Stimulated activated CD4-positive, alpha-beta T cell treated with anti-CD3 and anti-CD28 coated beads, TNF-alpha, amount 100 ng/mL, for 24 hours (primary cell): ENCODE measurements around the gene TNFRSF12A.
A peak's percentile ranks its signal among the peaks of the same experiment; 100 is the strongest.

Source experiments
- DNase-seq, 3 experiments: peaks; one replicate each; pipeline ENCODE4 v3.0.0-alpha.2; 2020; ENCODE audit warnings: low read depth in 3 of 3

Gene TNFRSF12A, protein sequence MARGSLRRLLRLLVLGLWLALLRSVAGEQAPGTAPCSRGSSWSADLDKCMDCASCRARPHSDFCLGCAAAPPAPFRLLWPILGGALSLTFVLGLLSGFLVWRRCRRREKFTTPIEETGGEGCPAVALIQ

DNA sequence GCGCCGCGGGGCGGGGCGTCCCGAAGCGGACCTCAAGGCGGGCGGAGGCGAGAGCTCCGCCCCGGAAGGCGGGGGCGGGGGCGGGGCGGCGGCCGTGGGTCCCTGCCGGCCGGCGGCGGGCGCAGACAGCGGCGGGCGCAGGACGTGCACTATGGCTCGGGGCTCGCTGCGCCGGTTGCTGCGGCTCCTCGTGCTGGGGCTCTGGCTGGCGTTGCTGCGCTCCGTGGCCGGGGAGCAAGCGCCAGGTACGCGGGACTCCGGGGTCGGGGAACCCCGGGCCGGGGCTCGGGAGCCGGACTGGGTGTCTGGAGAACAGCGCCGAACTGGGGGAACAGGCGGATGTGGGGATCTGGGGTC is at the start of gene TNFRSF12A:
TNFRSF12A (plus strand) TSS at position 122 of the 357 bp plus-strand sequence; CDS start at position 152, 30 bp downstream.
- peak in 1 of 3 experiments; percentile 71 for DNase-seq

DNA sequence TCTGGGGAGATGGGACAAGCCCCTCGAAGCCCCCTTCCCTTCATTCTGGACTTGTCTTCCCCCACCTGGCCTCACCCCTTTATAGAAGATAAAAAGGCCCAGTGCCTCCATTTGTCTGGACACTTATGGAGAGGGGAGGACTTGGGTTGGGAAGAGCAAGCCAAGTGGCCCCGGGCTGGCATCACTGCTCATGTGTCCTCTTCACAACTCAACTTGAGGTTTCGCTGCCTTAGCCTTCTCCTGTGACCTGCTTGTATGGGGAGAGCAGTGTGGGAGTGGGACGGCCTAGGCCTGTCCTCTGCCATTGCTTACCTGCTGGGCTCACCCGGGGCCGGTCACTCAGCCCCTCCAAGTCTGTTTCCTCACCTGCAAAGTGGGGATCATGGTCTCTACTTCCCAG is 49.6 kb upstream of the TNFRSF12A start:
- DNase-seq: no peak

DNA sequence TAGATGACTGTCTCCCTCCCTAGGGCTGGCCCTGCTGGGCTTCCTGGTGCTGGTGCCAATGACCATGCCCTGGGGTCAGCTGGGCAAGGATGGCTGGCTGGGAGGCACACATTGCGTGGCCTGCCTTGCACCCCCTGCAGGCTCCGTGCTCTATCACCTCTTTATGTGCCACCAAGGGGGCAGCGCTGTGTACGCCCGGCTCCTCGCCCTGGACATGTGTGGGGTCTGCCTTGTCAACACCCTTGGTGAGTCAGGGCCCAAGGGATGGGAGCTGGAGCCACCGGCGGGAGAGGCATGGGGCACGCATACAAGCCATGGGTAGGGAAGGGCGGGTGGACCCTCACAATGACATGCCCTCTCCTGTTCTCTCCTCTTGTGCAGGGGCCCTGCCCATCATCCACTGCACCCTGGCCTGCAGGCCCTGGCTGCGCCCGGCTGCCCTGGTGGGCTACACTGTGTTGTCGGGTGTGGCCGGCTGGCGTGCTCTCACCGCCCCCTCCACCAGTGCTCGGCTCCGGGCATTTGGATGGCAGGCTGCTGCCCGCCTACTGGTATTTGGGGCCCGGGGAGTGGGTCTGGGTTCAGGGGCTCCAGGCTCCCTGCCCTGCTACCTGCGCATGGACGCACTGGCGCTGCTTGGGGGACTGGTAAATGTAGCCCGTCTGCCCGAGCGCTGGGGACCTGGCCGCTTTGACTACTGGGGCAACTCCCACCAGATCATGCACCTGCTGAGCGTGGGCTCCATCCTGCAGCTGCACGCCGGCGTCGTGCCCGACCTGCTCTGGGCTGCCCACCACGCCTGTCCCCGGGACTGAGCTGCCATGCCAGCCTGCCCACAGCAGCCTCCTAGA is 48.8 kb upstream of the TNFRSF12A start:
- DNase-seq: no peak

DNA sequence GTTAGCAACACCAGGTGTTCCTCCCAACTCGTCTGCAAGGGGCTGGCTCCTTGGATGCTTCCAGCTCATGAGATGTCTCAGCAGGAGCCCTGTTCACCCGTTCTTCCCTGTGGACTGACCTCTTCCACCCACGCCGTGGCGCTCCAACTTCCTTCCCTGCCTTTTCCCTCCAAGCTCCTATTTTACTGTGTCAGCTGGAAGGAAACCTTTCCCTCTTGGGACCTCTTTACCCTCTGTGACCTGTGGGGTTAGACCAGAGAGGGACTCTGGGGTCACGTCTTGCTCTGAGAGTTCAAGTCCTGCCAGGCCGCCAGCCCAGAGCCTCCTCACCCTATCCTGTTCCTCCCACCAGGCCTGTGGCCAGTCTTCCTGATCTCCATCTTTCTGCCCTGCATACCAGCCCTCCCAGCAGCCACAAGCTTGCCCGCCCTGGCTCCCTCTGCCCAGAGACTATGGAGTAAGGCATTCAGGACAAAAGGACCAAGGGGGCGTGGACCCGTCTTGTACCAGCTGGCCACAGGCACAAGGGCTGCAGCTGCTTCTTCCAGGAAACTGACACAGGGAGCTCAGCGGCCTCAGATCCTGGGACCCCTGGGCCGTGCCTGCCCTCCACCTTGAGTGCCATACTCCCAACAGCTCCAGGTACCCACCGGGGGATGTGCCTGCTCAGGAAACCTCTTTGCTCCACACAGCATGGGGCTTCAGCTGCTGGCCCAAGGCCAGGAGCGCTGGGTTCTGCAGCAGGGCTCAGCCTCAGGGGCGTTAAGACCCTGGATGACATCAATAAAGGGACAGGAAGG is 48.0 kb upstream of the TNFRSF12A start:
- DNase-seq: no peak

DNA sequence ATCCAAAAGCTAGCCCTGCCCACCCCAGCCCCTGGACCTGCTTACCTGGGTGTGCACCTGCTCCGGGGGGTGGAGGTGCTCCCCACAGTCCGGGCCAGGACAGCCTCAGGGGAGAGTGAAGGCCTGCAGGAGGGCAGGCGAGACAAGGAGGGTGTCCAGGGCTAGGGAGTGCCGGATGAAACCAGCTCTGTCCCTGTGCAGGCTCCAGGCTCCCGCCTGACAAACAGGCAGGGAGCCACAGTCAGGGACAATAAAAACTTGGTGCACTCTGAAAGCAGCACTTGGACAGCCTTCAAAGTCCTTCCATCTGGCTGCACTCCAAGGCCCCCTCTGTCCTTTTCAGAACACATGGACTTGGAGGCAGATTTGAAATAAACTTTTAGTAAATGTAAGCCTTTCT is 47.1 kb upstream of the TNFRSF12A start:
- no peak for DNase-seq

DNA sequence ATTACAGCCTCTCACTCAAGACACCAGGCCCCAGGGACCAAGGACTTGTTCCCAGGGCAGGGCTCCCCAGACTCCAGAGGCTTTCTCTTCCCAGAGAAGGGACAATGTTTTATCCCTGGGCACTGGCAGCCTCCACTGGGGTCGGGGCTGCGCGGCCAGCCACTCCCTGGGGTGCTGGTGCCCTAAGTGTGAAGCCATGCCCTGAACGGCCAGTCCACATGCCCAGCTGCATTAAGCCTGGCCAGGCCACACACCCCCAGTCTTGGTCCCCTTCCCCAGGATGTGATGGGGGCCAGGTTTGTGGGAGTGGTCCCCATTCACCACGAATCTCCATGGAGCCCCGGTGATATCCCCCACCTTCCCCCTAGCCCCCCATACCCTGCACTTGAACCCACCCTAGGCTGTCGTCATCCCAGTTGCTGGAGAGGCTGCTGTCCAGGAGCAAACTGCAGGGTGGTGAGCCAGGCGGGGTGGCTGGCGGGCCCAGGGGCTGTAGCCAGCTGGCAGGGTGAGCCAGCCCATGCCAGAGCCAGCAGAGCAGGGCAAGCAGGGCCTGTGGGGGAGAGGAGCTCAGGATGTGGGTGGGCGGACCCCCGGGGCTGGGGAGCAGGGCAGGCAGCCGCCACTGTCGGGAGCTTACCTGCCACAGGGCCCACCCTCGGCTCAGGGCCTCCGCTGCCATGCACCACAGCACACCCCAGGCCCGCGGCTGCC is 46.4 kb upstream of the TNFRSF12A start:
- no peak for DNase-seq

DNA sequence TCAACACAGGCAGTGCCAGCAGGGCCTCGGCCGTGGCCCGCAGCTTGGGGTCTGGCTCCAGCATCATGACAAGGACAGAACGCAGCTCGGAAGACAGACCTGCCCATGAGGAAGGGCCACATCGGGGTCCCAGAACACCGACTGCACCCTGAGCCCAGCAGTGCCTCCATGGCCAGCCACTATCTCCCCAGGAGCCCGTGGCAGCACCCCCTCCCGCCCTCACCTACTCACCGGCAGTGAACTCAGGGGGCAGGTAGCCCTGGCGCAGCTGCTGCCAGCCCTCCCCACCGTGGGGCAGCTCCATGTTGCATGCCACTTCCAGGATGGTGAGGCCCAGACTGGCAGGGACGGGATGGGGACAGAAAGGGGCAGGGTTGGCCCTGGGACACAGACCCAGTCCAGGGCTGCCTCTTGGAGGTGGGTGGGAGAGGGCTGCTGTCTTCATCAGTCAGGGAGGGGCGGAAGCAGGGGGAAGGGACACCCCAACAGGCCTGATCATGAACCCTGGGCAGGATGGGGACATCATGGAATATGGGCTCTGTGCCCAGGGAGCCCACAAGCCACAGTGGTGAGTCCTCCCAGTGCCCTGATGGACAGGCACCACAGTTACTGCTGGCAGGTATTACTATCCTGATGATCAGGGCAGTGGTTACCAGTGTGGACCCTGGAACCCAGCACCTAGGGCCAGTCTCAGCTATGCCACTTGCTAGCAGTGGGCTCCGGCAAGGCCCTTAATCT is 45.7 kb upstream of the TNFRSF12A start:
- no peak for DNase-seq

DNA sequence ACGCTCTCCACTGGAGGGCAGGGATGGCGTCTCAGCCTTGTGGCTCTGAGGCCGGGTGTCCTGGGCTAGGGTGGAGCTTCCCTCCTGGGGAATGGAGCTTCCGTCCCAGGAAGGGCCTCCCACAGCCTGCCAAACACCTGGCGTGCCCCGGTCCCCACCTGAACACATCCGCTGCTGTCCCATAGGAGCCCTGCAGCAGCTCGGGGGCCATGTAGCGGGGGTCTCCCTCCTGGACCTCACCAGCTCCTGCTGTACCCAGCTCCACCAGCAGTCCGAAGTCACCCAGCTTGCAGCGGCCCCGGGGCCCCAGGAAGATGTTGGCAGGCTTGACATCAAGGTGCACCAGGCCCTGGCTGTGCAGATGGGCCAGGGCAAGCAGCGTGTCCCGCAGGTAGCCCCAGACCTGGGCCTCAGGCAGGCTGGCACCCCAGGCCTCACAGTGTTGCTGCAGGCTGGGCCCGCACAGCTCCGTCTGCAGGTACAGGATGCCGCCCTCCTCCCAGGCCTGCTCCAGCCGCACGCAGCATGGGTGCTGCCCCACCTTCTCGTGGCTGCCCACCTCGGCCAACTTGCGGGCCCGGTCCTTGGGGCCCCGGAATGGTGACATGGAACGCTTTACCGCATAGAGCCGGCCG is 44.9 kb upstream of the TNFRSF12A start:
- no peak for DNase-seq

DNA sequence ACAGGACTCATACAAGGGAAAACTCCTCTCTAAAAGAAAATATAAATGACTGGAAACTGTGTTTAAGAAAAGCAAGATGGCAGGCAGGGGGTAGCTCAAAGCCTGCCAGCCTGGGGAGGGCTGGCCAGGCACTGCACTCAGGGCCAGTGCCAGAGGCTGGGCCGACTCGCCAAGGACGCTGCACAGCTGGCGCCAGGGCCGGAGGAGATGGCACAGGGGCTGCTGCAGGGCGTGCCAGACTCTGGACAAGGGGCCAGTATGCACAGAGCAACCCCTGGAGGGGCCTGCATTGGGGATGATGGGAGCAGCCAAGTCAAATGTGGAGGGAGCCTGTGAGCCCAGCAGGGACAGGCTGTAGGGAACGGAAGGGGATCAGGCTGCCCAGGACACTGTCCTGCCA is 44.0 kb upstream of the TNFRSF12A start:
- DNase-seq: no peak

DNA sequence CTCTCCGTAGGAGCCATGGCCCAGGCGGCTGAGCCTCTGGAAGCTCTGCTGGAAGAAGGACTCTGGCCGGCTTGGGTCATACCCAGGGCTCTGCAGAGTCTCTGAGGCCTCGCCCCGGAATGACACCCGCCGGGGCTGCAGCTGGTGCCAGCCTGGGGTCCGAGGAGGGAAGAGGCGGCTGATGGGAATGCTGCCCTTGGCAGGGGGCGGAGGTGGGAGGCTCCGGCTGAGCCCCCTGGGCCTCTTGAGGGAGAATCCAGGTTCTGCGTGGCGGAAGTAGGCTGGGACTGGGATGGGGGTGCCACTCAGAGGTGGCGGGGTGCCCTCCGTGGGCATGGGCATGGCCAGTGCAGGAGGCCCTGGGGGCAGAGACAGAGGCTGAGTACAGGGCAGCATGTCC is 43.5 kb upstream of the TNFRSF12A start:
- DNase-seq: no peak

DNA sequence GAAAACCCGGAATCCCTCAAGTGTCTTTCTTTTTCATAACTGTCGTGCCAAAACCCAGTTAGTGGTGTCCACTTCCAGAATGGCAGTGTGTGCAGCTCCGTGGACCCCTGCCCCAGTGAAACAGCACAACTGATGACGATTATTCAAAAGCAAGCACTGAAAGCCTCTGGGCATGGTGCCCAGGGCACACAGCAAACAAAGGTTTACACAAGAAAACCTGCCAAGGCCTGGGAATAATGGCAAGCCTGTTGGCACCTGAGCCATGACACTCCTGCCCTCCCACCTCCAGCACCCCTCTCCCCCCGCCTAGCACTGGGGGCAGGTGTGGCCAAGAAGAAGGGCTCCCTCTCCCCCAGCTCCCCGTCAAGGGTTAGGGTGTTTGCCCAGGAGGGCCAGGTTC is 42.7 kb upstream of the TNFRSF12A start:
- no peak for DNase-seq

DNA sequence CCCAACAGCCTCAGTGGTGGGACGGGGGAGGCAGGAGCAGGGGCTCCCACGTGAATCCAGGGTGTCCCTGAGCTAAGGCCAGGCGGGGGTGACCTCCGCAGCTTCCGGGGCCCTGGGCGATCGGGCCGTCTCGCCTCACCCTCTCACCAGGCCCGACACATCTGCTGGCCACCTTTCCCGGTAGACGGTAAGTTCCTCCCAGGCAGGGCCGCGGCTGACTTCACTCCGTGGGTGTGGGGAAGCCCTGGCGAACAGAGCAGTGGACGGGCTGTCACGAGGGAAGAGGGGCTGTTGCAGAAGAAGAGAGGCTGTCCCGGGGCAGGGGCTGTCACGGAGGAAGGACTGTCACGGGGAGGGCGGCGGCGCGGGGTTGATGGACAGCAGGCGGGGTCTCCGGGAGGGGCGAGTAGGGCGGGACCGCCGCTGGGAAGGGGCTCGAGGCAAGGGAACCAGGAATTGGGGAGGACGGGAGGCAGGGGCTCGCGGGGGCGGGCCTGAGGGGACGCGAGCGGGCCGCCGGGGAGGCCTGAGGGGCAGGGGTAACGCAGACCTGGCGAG is 40.4 kb upstream of the TNFRSF12A start:
- DNase-seq: no peak

DNA sequence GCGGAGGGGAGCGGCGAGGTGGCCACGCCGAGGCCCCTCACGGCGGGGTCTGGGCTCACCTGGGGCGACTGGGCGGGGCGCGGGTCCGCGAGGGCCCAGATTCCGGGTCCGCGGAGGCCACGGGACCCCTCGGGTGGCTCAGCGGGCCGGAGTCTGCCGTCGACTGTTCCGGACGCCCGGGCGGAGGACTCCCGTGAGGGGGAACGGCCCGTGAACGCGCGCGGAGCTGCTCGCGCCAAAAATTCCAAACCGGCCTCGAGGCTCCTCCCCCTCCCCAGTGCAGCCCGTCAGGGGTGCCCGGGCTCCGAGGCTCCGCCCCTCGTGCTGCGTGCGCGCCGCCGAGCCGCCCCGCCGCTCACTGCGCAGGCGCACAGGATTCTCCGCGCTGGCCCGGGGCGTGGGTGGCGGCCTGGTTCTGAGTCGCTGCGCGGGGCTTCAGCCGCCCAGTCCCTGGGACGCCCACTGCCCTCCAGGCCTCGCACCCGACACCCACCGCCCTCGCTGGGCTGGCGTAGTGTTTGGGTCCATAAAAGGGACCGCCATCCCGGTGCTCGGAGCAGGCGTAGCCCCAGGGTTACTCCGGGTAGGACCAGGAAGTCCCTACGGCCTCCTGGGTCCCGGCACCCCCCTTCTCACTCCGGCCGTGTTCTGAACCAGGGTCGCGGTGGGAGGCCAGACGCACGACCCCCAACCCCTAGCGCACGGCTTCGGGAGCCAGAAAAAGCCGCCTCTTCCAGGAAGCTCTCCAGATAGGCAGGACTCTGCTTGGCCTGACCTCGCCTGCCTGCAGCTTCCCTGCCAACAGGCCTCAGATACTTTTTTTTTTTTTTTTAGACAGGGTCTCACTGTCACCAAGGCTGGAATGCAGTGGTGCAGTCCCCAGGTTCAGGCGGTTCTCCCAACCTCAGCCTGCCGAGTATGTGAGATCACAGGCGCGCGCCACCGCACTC is 39.7 kb upstream of the TNFRSF12A start, which contains the start of gene PKMYT1:
PKMYT1 (minus strand) TSS at position 220 of the 950 bp plus-strand sequence. CDS start 789 bp downstream, outside the sequence.
- DNase-seq: peak; percentile 89 to 95 (median 95)

DNA sequence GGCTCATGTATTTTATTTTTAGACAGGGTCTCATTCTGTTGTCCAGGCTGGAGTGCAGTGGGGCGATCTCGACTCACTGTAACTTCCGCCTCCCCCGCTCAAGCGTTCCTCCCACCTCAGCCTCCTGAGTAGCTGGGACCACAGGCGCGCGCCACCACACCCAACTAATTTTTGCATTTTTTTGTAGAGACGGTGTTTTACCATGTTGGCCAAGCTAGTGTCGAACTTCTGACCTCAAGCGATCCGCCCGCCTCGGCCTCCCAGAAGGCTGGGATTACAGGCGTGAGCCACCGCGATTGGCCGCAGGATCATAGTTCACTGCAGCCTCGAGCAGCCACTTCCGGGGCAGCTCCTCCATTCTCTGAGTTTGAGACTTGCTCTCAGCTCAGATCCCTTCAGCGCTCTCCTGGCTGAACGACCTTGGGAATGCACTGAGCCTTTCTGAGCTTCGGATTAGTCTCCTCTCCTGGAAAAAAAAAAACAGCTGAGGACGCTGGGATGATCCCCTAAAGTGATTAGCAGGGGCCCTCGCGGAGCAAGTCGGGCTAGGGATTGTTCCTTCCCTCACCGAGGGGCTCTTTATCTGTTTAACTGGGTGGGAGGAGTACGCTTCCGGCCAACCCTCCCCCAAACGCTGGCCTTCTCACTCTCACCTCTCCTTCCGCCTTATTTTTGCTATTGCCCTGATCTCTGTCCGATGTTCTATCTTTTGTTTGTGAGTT is 38.8 kb upstream of the TNFRSF12A start:
- DNase-seq: no peak

DNA sequence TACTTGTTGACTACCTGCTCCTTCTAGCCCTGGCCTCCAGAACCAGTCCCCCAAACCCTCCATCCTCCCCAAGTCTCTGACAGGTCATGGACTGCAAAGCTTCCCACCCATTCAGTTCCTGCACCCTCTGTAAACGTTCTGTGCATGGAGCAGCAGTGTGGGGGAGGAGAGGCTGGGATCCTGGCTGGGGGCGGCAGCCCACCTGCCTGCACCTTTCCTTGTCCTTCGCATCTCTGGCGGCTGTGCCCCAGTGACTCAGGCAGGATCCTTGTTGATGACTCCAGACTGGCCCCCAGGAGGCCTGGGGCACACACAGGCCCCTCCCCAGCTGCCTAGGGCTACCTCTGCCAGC is 38.3 kb upstream of the TNFRSF12A start:
- no peak for DNase-seq

DNA sequence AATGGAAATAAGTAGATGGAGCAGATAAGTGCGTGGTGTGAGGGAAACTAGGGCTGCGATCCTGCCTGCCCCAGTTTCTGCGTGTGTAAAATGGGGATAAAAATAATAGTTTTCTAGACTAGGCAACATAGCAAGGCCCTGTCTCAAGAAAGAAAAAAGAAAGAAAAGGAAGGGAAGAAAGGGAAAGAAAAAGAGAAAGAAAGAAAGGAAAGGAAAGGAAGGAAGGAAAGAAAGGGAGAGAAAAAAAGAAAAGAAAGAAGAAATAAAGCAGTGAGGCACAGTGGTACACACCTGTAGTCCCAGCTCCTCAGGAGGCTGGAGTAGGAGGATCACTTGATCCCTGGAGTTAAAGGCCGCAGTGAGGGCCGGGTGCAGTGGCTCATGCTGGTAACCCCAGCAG is 37.8 kb upstream of the TNFRSF12A start:
- DNase-seq: no peak

DNA sequence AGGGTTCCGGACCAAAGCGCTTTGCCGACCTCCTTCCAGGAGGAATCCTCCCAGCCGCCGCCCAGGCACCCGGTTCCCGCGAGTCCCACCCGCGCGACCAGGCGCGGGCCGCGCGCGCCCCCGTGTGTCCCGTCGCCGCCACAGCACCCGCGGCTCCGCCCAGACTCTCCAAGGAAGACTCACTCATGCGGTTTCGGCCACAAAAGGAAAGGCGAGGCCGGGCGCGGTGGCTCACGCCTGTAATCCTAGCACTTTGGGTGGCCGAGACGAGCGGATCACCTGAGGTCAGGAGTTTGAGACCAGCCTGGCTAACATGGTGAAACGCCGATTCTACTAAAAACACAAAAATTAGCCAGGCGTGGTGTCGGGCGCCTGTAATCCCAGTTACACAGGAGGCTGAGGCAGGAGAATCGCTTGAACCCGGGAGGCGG is 36.4 kb upstream of the TNFRSF12A start:
- DNase-seq: peak; percentile 57 to 78 (median 58)

DNA sequence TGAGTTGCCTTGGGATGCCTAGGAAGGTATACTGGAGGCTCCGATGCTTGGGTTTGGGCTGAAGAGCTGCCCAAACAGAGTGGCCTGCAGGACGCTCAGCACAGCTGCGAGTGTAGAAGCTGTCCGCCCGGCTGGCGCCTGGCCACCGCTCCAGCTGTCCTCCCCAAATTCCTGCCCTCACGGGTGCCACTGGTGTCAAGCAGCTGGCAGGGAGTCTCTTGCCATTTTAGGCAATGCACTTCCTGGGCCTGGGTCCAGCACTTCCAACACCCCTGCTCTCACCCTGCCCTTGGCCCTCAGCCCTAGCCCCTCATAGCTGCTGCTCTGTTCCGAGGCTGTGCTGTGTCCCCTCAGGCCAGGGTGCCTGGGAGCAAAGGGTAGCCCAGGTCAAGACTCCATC is 34.7 kb upstream of the TNFRSF12A start:
- no peak for DNase-seq
